ENCODE results near the gene EIF4E3. TPM values are rescaled to one million over a fixed set of nuclear protein-coding genes. Genes with fewer than 3 reads are reported as not detected.

EIF4E3 gene
- total and polyA plus RNA-seq, 5 donors from 2014 or later: 27.8 to 101 (median 80.6) TPM

DNA sequence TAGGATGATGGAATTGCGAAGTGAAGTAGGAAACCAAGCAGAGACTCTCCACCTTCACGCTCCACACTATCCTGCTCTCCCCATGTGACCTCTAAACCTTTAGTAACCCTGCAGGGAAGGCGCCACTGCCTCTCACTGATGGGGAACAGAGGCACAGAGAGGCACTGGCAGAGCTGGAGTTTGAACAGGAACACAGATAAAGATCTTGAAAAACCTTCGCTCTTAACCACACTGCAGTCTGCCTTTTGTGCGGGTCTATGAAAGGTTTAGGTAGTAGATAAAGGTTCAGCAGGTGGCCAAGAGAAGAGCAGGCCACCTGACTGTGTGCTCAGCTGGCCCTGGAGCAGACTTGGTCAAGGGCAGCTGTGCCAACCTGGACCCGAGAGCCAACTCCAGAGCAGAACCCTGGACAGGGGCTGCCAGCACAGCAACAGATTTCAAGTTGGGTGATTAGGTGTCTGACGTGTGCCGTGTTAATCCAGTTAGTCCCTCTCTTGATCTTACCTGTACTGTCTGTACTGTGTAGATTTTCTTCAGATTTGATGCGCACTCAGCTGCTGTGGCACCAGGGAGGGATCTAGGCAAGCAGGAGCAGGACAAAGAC lies 15.2 kb downstream of the EIF4E3 start:
- no peak overlapping the region for H3K4me3 ChIP-seq (ENCODE audit: low read depth, low read length)
- peaks cover 31% of the 10 kb centered on the region for H3K36me3 Mint-ChIP-seq
- no peaks in the 10 kb centered on the region for H3K9me3 ChIP-seq (ENCODE audit: control insufficient read depth in 2 of 2, low read length in 2 of 2)
- H3K9me3 Mint-ChIP-seq: no peaks in the 10 kb centered on the region
- no peak overlapping the region for H3K27ac ChIP-seq (ENCODE audit: insufficient read depth, low read length, poor library complexity, severe bottlenecking)
- peaks cover 48 to 89% (median 69%) of the 10 kb centered on the region in 4 donors for H3K4me1 Mint-ChIP-seq
- H3K27ac Mint-ChIP-seq: peak overlapping the region in 1 of 3 donors; percentile 79
- H3K27me3 ChIP-seq (ENCODE audit: control insufficient read depth, insufficient read depth, low read length): no peaks in the 10 kb centered on the region
- DNase-seq: peak in 1 of 3 donors; percentile 45
- peaks cover 44% of the 10 kb centered on the region for H3K36me3 ChIP-seq (ENCODE audit: control insufficient read depth, insufficient read depth, low read length)
- ATAC-seq (ENCODE audit: low read depth in 2 of 2): no peak
- peaks cover 49% of the 10 kb centered on the region for H3K4me1 ChIP-seq (ENCODE audit: control insufficient read depth, insufficient read depth, low read length, poor library complexity, severe bottlenecking)
- H3K4me3 Mint-ChIP-seq: peak overlapping the region in 1 of 4 donors; percentile 27
- H3K27me3 Mint-ChIP-seq: no peaks in the 10 kb centered on the region

DNA sequence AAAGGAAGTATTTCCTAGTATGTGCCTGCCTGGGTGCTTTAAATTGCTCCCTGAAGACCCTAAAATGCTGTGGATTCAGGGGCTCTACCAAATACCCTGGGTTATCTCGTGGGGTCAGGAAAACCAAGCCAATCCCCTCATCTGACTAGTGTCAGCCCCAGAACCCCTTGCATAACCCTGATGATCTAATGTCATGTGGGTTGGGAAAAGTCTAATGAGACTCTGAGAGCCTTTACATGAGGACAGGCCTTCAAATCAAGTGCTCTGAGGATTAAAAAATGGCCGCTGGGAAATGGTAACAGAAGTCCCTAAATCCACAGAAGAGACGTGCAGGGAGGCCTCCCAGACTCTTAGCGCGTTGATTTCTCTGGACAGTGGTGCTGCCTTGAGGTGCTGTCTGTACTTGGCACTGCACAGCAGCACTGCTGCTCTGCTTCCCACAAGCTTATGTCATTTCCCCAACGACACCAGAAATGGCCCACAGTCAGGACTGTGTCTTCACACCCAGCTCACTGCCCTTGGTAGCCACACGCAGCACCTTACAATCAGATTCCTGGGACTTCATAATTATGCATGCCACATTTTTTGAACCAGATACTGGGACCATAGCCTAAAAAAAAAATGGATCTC lies 16.6 kb downstream of the EIF4E3 start:
- Mint-ChIP-seq H3K27me3 (no peaks in the 10 kb centered on the region), H3K4me3 (no peak overlapping the region), H3K4me1 (peaks cover 46 to 89% (median 71%) of the 10 kb centered on the region in 4 donors), H3K9me3 (no peaks in the 10 kb centered on the region), H3K36me3 (peaks cover 36% of the 10 kb centered on the region), H3K27ac (peak overlapping the region in 2 of 3 donors; percentile 44 to 71)
- Histone ChIP-seq H3K4me1 (ENCODE audit: control insufficient read depth, insufficient read depth, low read length, poor library complexity, severe bottlenecking) (peaks cover 56% of the 10 kb centered on the region), H3K27me3 (ENCODE audit: control insufficient read depth, insufficient read depth, low read length) (no peaks in the 10 kb centered on the region), H3K36me3 (ENCODE audit: control insufficient read depth, insufficient read depth, low read length) (peaks cover 47% of the 10 kb centered on the region), H3K27ac (ENCODE audit: insufficient read depth, low read length, poor library complexity, severe bottlenecking) (no peak overlapping the region), H3K9me3 (ENCODE audit: control insufficient read depth in 2 of 2, low read length in 2 of 2) (no peaks in the 10 kb centered on the region), H3K4me3 (ENCODE audit: low read depth, low read length) (no peak overlapping the region)
- no peak for DNase-seq
- no peak for ATAC-seq (ENCODE audit: low read depth in 2 of 2)

DNA sequence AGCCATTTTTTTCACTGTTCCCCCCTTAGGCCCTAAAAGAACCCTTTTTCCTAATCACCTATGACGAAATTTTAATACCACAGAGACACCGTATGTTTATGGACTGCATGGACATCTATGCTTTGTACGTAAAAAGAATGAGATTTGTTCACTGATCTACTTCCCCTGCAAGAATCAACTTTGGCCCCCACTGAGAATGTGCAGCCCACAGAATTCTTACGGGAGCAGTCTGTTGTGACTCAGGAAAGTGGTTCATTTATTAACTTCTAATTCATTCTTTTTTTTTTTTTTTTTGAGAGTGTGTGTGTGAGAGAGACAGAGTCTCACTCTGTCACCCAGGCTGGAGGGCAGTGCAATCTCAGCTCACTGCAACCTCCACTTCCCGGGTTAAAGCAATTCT lies 17.6 kb downstream of the EIF4E3 start:
- Mint-ChIP-seq H3K9me3 (no peaks in the 10 kb centered on the region), H3K4me1 (peaks cover 47 to 89% (median 72%) of the 10 kb centered on the region in 4 donors), H3K36me3 (peaks cover 36% of the 10 kb centered on the region), H3K4me3 (peak overlapping the region in 1 of 4 donors; percentile 57), H3K27ac (peak overlapping the region in 1 of 3 donors; percentile 7), H3K27me3 (no peaks in the 10 kb centered on the region)
- DNase-seq: no peak
- H3K36me3 ChIP-seq (ENCODE audit: control insufficient read depth, insufficient read depth, low read length): peaks cover 51% of the 10 kb centered on the region
- H3K27me3 ChIP-seq (ENCODE audit: control insufficient read depth, insufficient read depth, low read length): no peaks in the 10 kb centered on the region
- no peak overlapping the region for H3K27ac ChIP-seq (ENCODE audit: insufficient read depth, low read length, poor library complexity, severe bottlenecking)
- H3K4me1 ChIP-seq (ENCODE audit: control insufficient read depth, insufficient read depth, low read length, poor library complexity, severe bottlenecking): peaks cover 57% of the 10 kb centered on the region
- no peaks in the 10 kb centered on the region for H3K9me3 ChIP-seq (ENCODE audit: control insufficient read depth in 2 of 2, low read length in 2 of 2)
- no peak for ATAC-seq (ENCODE audit: low read depth in 2 of 2)
- no peak overlapping the region for H3K4me3 ChIP-seq (ENCODE audit: low read depth, low read length)

- Mint-ChIP-seq H3K9me3 (no peaks in the 10 kb centered on the region), H3K4me1 (peaks cover 48 to 90% (median 74%) of the 10 kb centered on the region in 4 donors), H3K4me3 (peak overlapping the region in 1 of 4 donors; percentile 26), H3K27ac (peak overlapping the region in 2 of 3 donors; percentile 66 to 76), H3K36me3 (peaks cover 45% of the 10 kb centered on the region), H3K27me3 (no peaks in the 10 kb centered on the region)
- H3K4me3 ChIP-seq (ENCODE audit: low read depth, low read length): peak overlapping the region; percentile 42
- ATAC-seq (ENCODE audit: low read depth in 2 of 2) (no peak), DNase-seq (no peak)
- no peaks in the 10 kb centered on the region for H3K9me3 ChIP-seq (ENCODE audit: control insufficient read depth in 2 of 2, low read length in 2 of 2)
- H3K4me1 ChIP-seq (ENCODE audit: control insufficient read depth, insufficient read depth, low read length, poor library complexity, severe bottlenecking): peaks cover 63% of the 10 kb centered on the region
- H3K36me3 ChIP-seq (ENCODE audit: control insufficient read depth, insufficient read depth, low read length): peaks cover 57% of the 10 kb centered on the region
- H3K27me3 ChIP-seq (ENCODE audit: control insufficient read depth, insufficient read depth, low read length): no peaks in the 10 kb centered on the region
- no peak overlapping the region for H3K27ac ChIP-seq (ENCODE audit: insufficient read depth, low read length, poor library complexity, severe bottlenecking)
These were observed 19.5 kb downstream of the EIF4E3 start for GRCh38 chr3:71705681-71706080.

GRCh38 chr3:71704915-71705314 lies 20.3 kb downstream of the EIF4E3 start:
- Mint-ChIP-seq H3K36me3 (peaks cover 45% of the 10 kb centered on the region), H3K4me1 (peaks cover 46 to 86% (median 70%) of the 10 kb centered on the region in 4 donors), H3K27me3 (no peaks in the 10 kb centered on the region), H3K4me3 (peak overlapping the region in 3 of 4 donors; percentile 5 to 72 (median 26)), H3K9me3 (no peaks in the 10 kb centered on the region), H3K27ac (peak overlapping the region; percentile 66 to 85 (median 76))
- H3K27me3 ChIP-seq (ENCODE audit: control insufficient read depth, insufficient read depth, low read length): no peaks in the 10 kb centered on the region
- peaks cover 55% of the 10 kb centered on the region for H3K4me1 ChIP-seq (ENCODE audit: control insufficient read depth, insufficient read depth, low read length, poor library complexity, severe bottlenecking)
- peaks cover 52% of the 10 kb centered on the region for H3K36me3 ChIP-seq (ENCODE audit: control insufficient read depth, insufficient read depth, low read length)
- H3K9me3 ChIP-seq (ENCODE audit: control insufficient read depth in 2 of 2, low read length in 2 of 2): no peaks in the 10 kb centered on the region
- DNase-seq (no peak), ATAC-seq (ENCODE audit: low read depth in 2 of 2) (no peak)
- H3K4me3 ChIP-seq (ENCODE audit: low read depth, low read length): peak overlapping the region; percentile 42
- H3K27ac ChIP-seq (ENCODE audit: insufficient read depth, low read length, poor library complexity, severe bottlenecking): peak overlapping the region; percentile 18

- ATAC-seq (ENCODE audit: low read depth in 2 of 2): no peak
- Mint-ChIP-seq H3K36me3 (peaks cover 48% of the 10 kb centered on the region), H3K9me3 (no peaks in the 10 kb centered on the region), H3K27me3 (no peaks in the 10 kb centered on the region), H3K4me3 (peak overlapping the region; percentile 6 to 87 (median 25)), H3K4me1 (peaks cover 42 to 77% (median 66%) of the 10 kb centered on the region in 4 donors), H3K27ac (peak overlapping the region; percentile 22 to 76 (median 69))
- H3K36me3 ChIP-seq (ENCODE audit: control insufficient read depth, insufficient read depth, low read length): peaks cover 44% of the 10 kb centered on the region
- peak overlapping the region; percentile 64 for H3K4me3 ChIP-seq (ENCODE audit: low read depth, low read length)
- H3K27ac ChIP-seq (ENCODE audit: insufficient read depth, low read length, poor library complexity, severe bottlenecking): peak overlapping the region; percentile 73
- no peaks in the 10 kb centered on the region for H3K27me3 ChIP-seq (ENCODE audit: control insufficient read depth, insufficient read depth, low read length)
- no peak for DNase-seq
- no peaks in the 10 kb centered on the region for H3K9me3 ChIP-seq (ENCODE audit: control insufficient read depth in 2 of 2, low read length in 2 of 2)
- peaks cover 52% of the 10 kb centered on the region for H3K4me1 ChIP-seq (ENCODE audit: control insufficient read depth, insufficient read depth, low read length, poor library complexity, severe bottlenecking)
These were observed 21.4 kb downstream of the EIF4E3 start for GRCh38 chr3:71703797-71704196.

GRCh38 chr3:71702131-71703024 lies 22.8 kb downstream of the EIF4E3 start:
- Mint-ChIP-seq H3K9me3 (no peaks in the 10 kb centered on the region), H3K36me3 (peaks cover 50% of the 10 kb centered on the region), H3K27ac (peak overlapping the region; percentile 76 to 94 (median 85)), H3K4me1 (peaks cover 42 to 76% (median 68%) of the 10 kb centered on the region in 4 donors), H3K4me3 (peak overlapping the region; percentile 62 to 80 (median 70)), H3K27me3 (no peaks in the 10 kb centered on the region)
- Histone ChIP-seq H3K27me3 (ENCODE audit: control insufficient read depth, insufficient read depth, low read length) (no peaks in the 10 kb centered on the region), H3K4me3 (ENCODE audit: low read depth, low read length) (peak overlapping the region; percentile 64), H3K36me3 (ENCODE audit: control insufficient read depth, insufficient read depth, low read length) (peaks cover 36% of the 10 kb centered on the region), H3K9me3 (ENCODE audit: control insufficient read depth in 2 of 2, low read length in 2 of 2) (no peaks in the 10 kb centered on the region), H3K4me1 (ENCODE audit: control insufficient read depth, insufficient read depth, low read length, poor library complexity, severe bottlenecking) (peaks cover 52% of the 10 kb centered on the region), H3K27ac (ENCODE audit: insufficient read depth, low read length, poor library complexity, severe bottlenecking) (peak overlapping the region; percentile 73)
- ATAC-seq (ENCODE audit: low read depth in 2 of 2) (peak; percentile 87 to 90), DNase-seq (peak in 2 of 3 donors; percentile 49 to 84)

Data from CD4-positive, CD25-positive, alpha-beta regulatory T cell (primary cell).